IPS-11a (cell line): ENCODE data around the gene LRP1.

ENCODE experiments used
- H3K4me3 ChIP-seq: one replicate; pipeline ENCODE4 v1.5.1; 2013; ENCODE audit warnings: low read depth, low read length, control low read depth

The LRP1 gene

GRCh38 chr12:57127726-57128518 is at the start of gene LRP1:
TSS of gene LRP1 (plus strand) at chr12:57128483. CDS start at chr12:57128965, 482 bp downstream.
- peak within 1 kb of the TSS; percentile 83 for H3K4me3 ChIP-seq

DNA sequence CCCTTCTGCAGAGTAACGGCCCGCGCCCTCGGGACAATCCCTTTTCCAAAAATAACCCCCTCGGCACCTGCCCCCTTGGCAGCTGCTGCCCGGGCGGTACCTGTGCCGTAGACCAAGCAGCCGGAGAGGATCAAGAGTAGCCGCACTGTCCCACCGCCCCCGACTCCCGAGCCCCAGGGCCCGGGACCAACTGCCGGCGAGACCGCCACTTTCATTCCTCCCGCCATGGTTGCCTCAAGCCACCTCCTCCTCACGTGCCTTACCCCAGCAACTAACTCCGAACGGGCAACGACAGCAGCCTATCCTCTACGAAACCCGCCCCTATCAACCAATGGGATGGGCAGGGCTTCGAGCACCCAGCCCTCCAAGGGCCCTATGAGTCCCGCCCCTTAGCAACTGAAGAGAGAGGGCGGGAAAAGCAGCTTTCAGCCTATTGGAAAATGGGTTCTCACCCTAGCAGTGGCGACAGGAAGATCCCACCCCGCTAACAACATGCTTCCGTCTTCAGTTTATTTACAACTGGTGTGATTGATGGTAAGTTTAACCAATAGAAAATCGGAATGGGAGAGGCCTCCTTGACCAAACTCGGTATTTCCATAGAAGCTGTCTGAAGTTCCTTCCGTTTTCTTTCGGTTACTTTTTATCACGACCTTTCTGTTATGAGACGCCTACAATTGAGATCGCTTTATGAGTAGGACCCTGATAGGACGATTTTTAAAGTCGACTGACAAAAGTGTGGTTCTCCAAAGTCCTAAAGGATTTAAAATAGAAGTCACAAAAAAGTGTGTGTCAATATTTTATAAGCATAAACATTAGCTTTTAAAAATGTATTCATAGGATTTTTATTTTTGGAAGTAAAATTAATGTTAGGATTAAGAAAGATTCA is 49.5 kb upstream of the LRP1 start, which contains the start of gene NEMP1:
NEMP1 (minus strand) TSS at position 273 of the 886 bp plus-strand sequence; CDS start at position 227, 46 bp downstream.
- peak within 1 kb of the TSS; percentile 94 for H3K4me3 ChIP-seq

- H3K4me3 ChIP-seq = no peak overlapping the region
Observed at GRCh38 chr12:57079821-57080220, 48.5 kb upstream of the LRP1 start.

DNA sequence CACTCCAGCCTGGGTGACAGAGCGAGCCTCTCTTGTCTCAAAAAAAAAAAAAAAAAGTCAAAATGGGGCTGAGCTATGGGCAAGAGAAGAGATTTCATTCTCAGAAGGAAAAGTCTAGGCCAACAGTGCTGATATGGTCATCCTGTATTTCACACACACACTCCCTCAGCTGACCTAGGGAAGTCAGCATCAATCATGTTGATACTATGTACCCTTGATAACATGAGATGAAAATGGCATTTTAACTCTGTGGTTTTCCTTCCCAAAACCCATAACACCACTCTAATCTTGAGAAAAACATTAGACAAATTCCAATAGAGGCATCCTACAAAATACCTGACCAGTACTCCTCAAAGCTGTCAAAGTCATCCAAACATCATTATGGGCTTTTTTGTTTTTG is 47.4 kb upstream of the LRP1 start:
- no peak overlapping the region for H3K4me3 ChIP-seq

DNA sequence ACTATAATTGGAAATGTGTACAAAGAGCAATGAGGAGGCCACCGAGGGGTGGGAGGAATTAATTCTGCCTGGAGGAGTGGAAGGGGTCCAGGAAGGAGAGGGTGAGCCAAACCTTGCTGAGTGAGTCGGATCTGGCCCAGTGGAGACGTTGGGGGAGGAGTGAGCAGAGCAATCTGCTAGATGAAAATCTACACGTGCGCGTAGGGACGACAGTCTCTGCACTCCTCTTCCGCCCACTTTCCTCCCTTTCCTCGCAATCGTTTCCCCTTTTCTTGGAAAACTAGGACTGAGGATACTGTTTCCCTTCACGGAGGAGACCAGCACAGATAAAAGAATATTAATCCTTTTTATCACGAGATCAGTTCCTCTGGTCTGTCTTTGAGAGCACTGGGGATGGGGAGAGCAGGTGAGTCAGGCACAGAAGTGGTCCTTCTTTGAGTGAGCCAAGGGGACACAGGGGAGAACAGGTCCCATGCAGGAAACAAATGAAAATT is 42.2 kb upstream of the LRP1 start:
- peak overlapping the region; percentile 73 for H3K4me3 ChIP-seq

GRCh38 chr12:57086493-57087009 is 41.7 kb upstream of the LRP1 start:
- peak overlapping the region; percentile 73 for H3K4me3 ChIP-seq

DNA sequence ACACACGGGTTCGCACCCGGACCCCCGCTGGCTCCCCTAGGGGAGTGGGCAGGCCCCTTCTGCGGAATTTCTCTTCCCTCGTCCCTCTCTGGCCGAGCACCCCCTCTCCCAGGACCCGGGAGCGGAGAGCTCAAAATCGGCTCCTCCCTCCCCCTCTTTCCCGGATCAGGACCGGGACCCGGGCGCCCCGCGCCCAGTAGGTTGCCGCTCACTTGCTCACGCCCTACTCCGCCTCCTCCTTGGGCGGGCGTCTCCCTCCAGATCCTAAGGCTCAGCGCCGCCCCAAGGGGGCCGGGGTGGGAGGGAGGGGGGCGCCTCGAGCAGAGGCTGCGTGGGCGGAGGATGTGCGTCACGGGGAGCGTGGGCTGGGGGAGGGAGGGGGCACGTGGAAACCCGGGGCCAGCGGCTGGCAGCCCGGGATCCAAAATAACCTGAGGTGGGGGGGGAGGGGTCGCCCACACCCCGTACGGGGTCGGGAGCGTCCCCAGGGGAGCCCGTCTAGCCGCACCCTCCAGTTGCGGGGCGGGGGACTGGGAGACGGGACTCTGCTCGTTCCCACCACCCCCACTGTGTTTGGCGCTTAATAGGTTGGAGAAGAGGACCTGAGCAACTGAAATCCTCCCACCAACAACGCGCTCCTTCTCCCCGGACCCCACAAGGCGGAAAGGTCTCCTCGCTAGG is 41.1 kb upstream of the LRP1 start:
- peak overlapping the region; percentile 73 for H3K4me3 ChIP-seq

GRCh38 chr12:57087691-57088353 is 40.5 kb upstream of the LRP1 start:
- H3K4me3 ChIP-seq = peak overlapping the region; percentile 69

GRCh38 chr12:57088354-57089270 is 39.7 kb upstream of the LRP1 start, which contains the start of gene NAB2:
TSS of gene NAB2 (plus strand) at chr12:57089114. CDS start at chr12:57089272, 158 bp downstream.
- H3K4me3 ChIP-seq = peak within 1 kb of the TSS; percentile 76

- H3K4me3 ChIP-seq = peak overlapping the region; percentile 76
Observed at GRCh38 chr12:57089271-57090245, 38.7 kb upstream of the LRP1 start.

DNA sequence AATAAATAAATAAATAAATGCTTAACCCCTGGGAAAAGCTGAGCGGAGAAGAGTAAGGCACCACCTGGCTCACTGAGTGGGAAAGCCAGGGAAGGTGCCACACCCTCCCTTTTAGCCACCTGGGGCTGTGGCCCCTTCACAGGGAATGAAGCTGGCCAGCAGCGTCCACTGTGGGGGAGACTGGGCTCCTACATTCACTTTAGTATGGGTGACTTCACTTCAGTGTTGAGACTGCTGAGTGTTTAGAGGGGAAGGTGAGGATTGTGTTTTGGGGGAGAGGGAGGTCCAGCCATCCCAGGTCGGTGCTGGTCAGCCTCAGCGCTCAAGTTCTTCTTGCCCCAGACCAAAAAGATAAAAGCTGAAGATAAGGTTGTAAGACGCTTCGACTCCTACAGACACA is 37.8 kb upstream of the LRP1 start:
- no peak overlapping the region for H3K4me3 ChIP-seq

DNA sequence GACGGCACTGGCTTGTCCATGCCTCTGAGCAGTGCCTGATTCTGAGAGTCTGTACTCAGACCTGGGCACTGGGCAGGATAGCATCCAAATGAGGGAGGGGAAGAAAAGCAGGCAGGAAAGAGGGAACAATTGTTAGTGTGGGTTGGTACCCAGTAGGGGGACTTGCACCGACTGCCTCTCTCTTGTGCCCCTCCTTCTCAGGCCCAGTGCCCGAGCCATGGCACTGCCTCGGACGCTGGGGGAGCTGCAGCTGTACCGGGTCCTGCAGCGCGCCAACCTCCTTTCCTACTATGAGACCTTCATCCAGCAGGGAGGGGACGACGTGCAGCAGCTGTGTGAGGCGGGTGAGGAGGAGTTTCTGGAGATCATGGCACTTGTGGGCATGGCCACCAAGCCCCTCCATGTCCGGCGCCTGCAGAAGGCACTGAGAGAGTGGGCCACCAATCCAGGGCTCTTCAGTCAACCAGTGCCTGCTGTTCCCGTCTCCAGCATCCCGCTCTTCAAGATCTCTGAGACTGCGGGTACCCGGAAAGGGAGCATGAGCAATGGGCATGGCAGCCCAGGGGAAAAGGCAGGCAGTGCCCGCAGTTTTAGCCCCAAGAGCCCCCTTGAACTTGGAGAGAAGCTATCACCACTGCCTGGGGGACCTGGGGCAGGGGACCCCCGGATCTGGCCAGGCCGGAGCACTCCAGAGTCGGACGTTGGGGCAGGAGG is 37.2 kb upstream of the LRP1 start:
- H3K4me3 ChIP-seq = no peak overlapping the region

GRCh38 chr12:57091638-57092528 is 36.4 kb upstream of the LRP1 start:
- no peak overlapping the region for H3K4me3 ChIP-seq

GRCh38 chr12:57092529-57092862 is 35.8 kb upstream of the LRP1 start:
- H3K4me3 ChIP-seq = no peak overlapping the region

- H3K4me3 ChIP-seq = no peak overlapping the region
Observed at GRCh38 chr12:57092876-57093414, 35.3 kb upstream of the LRP1 start.
